ENCODE measurements around the gene MAP3K1.

DNA sequence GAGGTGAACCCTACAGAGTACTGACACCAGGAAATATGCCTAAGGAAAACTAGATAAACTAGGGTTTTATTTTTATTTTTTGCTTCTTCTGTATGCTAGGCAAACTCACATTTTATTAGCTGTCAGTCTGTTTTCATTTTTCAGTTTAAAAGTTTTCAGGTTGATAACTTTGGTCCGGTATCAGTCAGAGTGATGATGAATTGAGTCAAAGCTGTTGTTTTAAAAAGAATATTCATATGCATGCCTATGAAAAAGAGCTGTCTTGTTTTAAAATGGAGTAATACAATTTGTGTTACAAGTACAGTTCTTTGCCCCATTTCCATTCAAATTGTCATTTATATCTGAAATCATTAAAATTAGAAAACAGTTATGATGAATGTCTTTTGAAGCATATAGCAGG is 22.6 kb downstream of the MAP3K1 start:
- TF ChIP-seq SUZ12 (IDR thresholded peaks at IDR 0.05; ENCODE audit: extremely low read depth, insufficient read depth, insufficient read length) (no peak), YY1 (IDR thresholded peaks at IDR 0.05; ENCODE audit: insufficient read depth, insufficient read length) (no peak)
